ENCODE measurements around the gene AKR1C4.

- TF ChIP-seq CTCF (IDR thresholded peaks at IDR 0.05 in 8 of 11, conservative IDR thresholded peaks at IDR 0.05 in 3 of 11): no peak
- TF ChIP-seq POLR2A (IDR thresholded peaks at IDR 0.05): no peak
Measured at GRCh38 chr10:5148678-5149032, 48.0 kb upstream of the AKR1C4 start.
